HK-2 (cell line): ENCODE results near the gene STX3.
"Not testable (repeated sequence)": the region's sequence is repeated elsewhere in the genome, so short reads cannot be mapped to it uniquely, and the experiment has no call there.

Experiments
- DNase-seq: peaks from one replicate; pipeline ENCODE4 v3.0.0-alpha.2; 2018; ENCODE audit not compliant: unreplicated experiment

STX3 gene

GRCh38 chr11:59842316-59842715 is 87.1 kb downstream of the STX3 start:
- no peak for DNase-seq

DNA sequence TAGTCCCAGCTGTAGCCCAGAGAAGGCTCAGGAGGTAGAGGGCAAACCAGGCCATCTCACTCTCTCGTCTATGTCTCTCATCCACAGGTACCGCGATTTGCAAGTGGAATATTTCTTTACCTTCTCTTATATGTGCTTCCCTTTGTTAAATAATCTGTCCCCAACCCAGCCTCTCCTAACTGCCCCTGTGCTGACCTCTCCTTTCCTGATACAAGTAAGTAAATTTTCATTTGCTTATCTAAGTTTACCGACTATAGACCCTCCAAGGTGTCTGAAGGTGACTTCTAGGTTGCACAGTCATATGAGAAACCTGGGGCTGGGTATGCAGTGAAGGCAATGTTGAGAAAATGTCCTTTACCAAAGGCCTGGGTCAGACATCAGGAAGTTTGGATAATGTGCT is 90.2 kb downstream of the STX3 start, which contains the start of gene CBLIF:
Gene CBLIF, minus strand, starts transcription at position 101 of the 400 bp plus-strand sequence. Its CDS starts 46 bp downstream, at position 55.
- DNase-seq: no peak

- no peak for DNase-seq
Observed at GRCh38 chr11:59846556-59846955, 91.4 kb downstream of the STX3 start.

DNA sequence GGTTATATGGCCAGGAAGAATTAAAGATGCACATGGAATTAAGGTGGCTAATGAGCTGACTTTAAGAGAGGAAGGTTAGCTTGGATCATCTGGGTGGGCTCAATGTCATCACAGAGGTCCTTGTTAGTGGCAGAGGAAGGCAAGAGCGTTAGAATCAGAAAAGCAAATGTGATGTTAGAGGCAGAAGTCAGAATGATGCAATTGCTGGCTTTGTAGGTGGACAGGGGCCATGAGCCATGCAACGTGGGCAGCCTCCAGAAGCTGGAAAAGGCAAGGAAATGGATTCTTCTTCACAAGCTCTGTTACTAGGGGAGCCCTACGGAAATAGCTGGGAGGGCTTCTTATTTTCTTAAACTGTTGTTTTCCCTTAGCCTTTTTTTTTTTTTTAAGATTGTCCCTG is 92.5 kb downstream of the STX3 start:
- no peak for DNase-seq

GRCh38 chr11:59848439-59848838 is 93.3 kb downstream of the STX3 start:
- DNase-seq: not testable (repeated sequence)

- DNase-seq: peak; percentile 13
Observed at GRCh38 chr11:59849129-59849528, 94.0 kb downstream of the STX3 start.

GRCh38 chr11:59849551-59849950 is 94.4 kb downstream of the STX3 start:
- DNase-seq: not testable (repeated sequence)

GRCh38 chr11:59851416-59851815 is 96.2 kb downstream of the STX3 start:
- not testable (repeated sequence) for DNase-seq

GRCh38 chr11:59854871-59855270 is 99.7 kb downstream of the STX3 start:
- DNase-seq: no peak
